GM13977 (cell line): ENCODE measurements around the gene FAM163A.

Source experiments
- DNase-seq: peaks from one replicate; pipeline ENCODE4 v3.0.0; 2012; ENCODE audit warnings: low spot score
- in situ Hi-C: fragments of 300-500 bp; cut with MboI; formaldehyde crosslinking; loops from one replicate; pipeline ENCODE4 v1.12.0; 2022; ENCODE audit warnings: low sequenced_read_pairs, low pct_unique_long_range_greater_than_20kb, mixed read lengths, inconsistent platforms; ENCODE audit not compliant: unreplicated experiment
- TF ChIP-seq, protein P1 (sequence below): IDR thresholded peaks from 2 replicates; pipeline ENCODE4 v1.5.1; 2012; ENCODE audit warnings: mild to moderate bottlenecking, control low read depth; ENCODE audit not compliant: insufficient read depth; ENCODE audit errors: extremely low read depth, missing control alignments

The FAM163A gene

DNA sequence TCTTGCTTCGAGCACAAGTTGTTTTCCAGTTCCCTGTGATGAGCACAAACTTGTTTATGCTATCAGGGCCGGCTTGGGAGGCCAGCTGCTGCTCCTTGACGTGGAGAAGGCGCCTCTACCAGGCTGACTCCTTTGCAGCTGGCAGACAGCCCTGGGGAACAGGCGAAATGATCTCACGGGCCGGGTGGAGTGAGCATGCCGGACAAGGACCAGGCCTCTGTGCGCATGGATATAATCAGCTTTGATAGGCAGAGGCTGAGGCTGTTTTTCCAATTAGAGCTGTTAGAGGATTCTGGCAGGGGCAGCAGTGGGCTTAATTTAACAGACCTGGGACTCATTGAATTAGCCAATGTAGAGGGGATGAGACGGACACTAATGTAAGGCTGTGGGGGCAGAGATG lies 38.9 kb downstream of the FAM163A start:
- TF ChIP-seq, protein P1, sequence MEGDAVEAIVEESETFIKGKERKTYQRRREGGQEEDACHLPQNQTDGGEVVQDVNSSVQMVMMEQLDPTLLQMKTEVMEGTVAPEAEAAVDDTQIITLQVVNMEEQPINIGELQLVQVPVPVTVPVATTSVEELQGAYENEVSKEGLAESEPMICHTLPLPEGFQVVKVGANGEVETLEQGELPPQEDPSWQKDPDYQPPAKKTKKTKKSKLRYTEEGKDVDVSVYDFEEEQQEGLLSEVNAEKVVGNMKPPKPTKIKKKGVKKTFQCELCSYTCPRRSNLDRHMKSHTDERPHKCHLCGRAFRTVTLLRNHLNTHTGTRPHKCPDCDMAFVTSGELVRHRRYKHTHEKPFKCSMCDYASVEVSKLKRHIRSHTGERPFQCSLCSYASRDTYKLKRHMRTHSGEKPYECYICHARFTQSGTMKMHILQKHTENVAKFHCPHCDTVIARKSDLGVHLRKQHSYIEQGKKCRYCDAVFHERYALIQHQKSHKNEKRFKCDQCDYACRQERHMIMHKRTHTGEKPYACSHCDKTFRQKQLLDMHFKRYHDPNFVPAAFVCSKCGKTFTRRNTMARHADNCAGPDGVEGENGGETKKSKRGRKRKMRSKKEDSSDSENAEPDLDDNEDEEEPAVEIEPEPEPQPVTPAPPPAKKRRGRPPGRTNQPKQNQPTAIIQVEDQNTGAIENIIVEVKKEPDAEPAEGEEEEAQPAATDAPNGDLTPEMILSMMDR, result no peak
- DNase-seq, result no peak
- in situ Hi-C loops, result no loop called here

- in situ Hi-C loops, result no loop called here
- TF ChIP-seq, protein P1, result no peak
- no peak for DNase-seq
Observed at GRCh38 chr1:179785031-179785431, 41.9 kb downstream of the FAM163A start.

GRCh38 chr1:179785728-179786127 lies 42.6 kb downstream of the FAM163A start:
- no peak for DNase-seq
- in situ Hi-C loops, result no loop called here
- TF ChIP-seq, protein P1, result no peak

DNA sequence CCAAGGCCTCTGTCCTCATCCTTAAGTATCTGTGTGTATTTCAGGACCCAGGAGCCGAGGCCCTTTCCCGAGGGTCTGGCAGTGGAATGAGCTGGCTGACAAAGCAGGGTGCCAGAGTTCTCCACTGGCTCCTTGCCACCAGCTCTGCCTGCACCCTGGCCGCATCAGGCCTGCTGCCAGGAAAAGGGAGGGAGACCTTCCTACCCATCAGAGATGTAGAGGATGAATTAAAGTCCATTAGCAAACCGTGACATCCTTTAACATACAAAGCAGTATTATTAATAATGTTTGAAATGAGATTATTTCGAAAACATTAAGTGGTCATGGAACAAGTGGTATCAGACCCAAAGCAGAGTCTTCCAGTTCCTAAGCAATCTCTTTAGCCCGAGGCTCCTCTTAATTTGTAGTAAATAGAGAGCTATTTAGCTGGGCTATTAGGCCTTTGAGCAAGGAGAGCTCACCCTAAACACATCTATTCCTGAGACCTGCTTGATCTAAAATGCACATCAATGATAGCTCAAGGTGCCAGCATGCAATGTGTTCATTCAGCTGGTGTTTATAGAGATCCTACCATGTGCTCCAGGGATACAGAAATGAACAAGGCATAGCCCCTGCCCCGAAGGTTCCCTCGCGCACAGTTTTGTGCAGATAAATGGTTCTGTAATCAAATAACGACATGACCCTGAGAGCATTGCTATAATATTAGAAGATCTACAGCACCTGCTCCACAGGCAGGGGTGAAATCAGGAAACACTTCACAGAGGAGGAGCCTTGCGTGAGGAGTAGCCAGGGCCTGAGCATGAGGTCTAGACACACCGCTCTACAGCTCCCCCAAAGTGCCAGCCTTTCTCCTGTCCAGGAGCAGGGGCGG lies 44.0 kb downstream of the FAM163A start:
- DNase-seq, result no peak
- TF ChIP-seq, protein P1, result no peak
- in situ Hi-C loops, result no loop called here

GRCh38 chr1:179788259-179788658 lies 45.2 kb downstream of the FAM163A start:
- in situ Hi-C loops, result no loop called here
- DNase-seq, result no peak
- TF ChIP-seq, protein P1, result no peak

DNA sequence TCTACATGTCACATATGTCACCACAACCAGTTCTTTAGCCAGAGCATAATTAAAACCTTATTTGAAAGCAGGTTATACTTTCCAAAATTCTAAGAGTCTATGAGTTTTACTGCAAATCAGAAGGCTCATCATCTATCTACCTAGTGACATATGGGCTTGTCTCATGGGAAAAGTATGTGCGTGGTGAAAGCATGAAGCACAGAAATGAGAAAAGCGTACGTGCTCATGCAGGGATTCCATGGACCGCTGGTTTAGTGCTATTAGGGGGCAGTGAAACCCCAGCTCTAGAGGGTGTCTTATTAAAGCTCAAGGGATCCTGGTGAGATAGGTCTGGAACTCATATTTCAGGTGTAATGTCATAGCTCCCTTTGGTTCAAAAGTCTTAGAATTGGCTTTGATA lies 50.2 kb downstream of the FAM163A start:
- in situ Hi-C loops, result no loop called here
- TF ChIP-seq, protein P1, result no peak
- no peak for DNase-seq
